Natural killer cell (primary cell): Measurements from ENCODE around the gene NHEJ1. TPM values are rescaled to one million over a fixed set of nuclear protein-coding genes. Genes with fewer than 3 reads are reported as not detected.

Source experiments
- ATAC-seq, 3 donors: fragments of 150-1000 bp in 2 of 3; fragments of 200-7000 bp in 1 of 3; cut with Tn5 transposase; 1 replicate in 1 of 3; 2 replicates in 2 of 3; pipeline ENCODE4 v1.10.0; 2021; ENCODE audit warnings: mild to moderate bottlenecking in 2 of 3, moderate library complexity in 2 of 3
- DNase-seq, 2 donors: peaks; one replicate each; pipeline versions ENCODE4 v3.0.0 to v3.0.0-alpha.2; 2013 to 2021; ENCODE audit warnings: mixed read lengths in 1 of 2
- H3K27ac ChIP-seq: one replicate; pipeline ENCODE4 v1.5.1; 2013; ENCODE audit warnings: mild to moderate bottlenecking, low read length
- H3K27me3 ChIP-seq: one replicate; pipeline ENCODE4 v1.6.1; 2013; ENCODE audit warnings: low read length; ENCODE audit not compliant: control insufficient read depth, insufficient read depth
- H3K36me3 ChIP-seq: one replicate; pipeline ENCODE4 v1.6.1; 2013; ENCODE audit warnings: low read length; ENCODE audit not compliant: control insufficient read depth, insufficient read depth
- H3K4me1 ChIP-seq: one replicate; pipeline ENCODE4 v1.6.1; 2013; ENCODE audit warnings: low read length; ENCODE audit not compliant: control insufficient read depth, insufficient read depth
- H3K4me3 ChIP-seq: one replicate; pipeline ENCODE4 v1.5.1; 2013; ENCODE audit warnings: low read length
- H3K9me3 ChIP-seq: one replicate; pipeline ENCODE4 v1.6.1; 2013; ENCODE audit warnings: low read length; ENCODE audit not compliant: control insufficient read depth, insufficient read depth
- H3K27ac Mint-ChIP-seq, 2 donors: one replicate each; pipeline ENCODE4 v1.8.0; 2022; ENCODE audit warnings: mild to moderate bottlenecking in 2 of 2, mixed read lengths in 2 of 2, moderate library complexity in 1 of 2
- H3K27me3 Mint-ChIP-seq, 2 donors: one replicate each; pipeline ENCODE4 v1.8.0; 2022; ENCODE audit warnings: low read depth in 2 of 2, mixed read lengths in 2 of 2
- H3K36me3 Mint-ChIP-seq: one replicate; pipeline ENCODE4 v1.8.0; 2022; ENCODE audit warnings: mixed read lengths
- H3K4me1 Mint-ChIP-seq, 2 donors: one replicate each; pipeline ENCODE4 v1.8.0; 2022; ENCODE audit warnings: mixed read lengths in 2 of 2
- H3K4me3 Mint-ChIP-seq: one replicate; pipeline ENCODE4 v1.8.0; 2022; ENCODE audit warnings: mild to moderate bottlenecking, moderate library complexity, mixed read lengths
- H3K9me3 Mint-ChIP-seq, 2 donors: one replicate each; pipeline ENCODE4 v1.8.0; 2022; ENCODE audit warnings: mixed read lengths in 2 of 2
- CTCF ChIP-seq: fragments of 200-600 bp; IDR thresholded peaks from one replicate; pipeline ENCODE4 v1.8.0; 2022; ENCODE audit warnings: antibody characterized with exemption
- WGBS: methylation state at CpG from one replicate; pipeline ENCODE4 v1.1.7; 2013; ENCODE audit warnings: missing lambda C conversion rate; ENCODE audit not compliant: insufficient coverage; 5-methylcytosine and 5-hydroxymethylcytosine counted together
- intact Hi-C: fragments of 100-400 bp; cut with micrococcal nuclease; formaldehyde crosslinking; loops from one replicate; pipeline ENCODE4 v1.14.2; 2022
- total RNA-seq, 4 donors: library from RNA; stranded (reverse); fragments of 120-200 nt in 1 of 4; gene quantifications; one replicate each; pipeline versions ENCODE4 v1.2.3 to v1.2.4, GENCODE V29; 2013 to 2022

Gene NHEJ1
- total RNA-seq, 3 donors from 2014 or later (not counting 1 experiment from before 2014, with no cell fraction given), result 9.9 to 12.7 (median 11.0) TPM

- no peaks in the 10 kb centered on the region for H3K27me3 ChIP-seq
- ATAC-seq, result no peak
Observed at GRCh38 chr2:219122202-219122980, 38.2 kb downstream of the NHEJ1 start.

GRCh38 chr2:219120082-219120481 is 40.5 kb downstream of the NHEJ1 start:
- TF ChIP-seq CTCF, result no peak
- DNase-seq (no peak), ATAC-seq (no peak)
- H3K36me3 ChIP-seq, result no peaks in the 10 kb centered on the region
- Mint-ChIP-seq H3K9me3 (no peaks in the 10 kb centered on the region), H3K27ac (no peak overlapping the region), H3K27me3 (no peaks in the 10 kb centered on the region), H3K4me1 (peaks cover 25 to 29% of the 10 kb centered on the region in 2 donors), H3K36me3 (no peaks in the 10 kb centered on the region), H3K4me3 (no peak overlapping the region)
- no peak overlapping the region for H3K4me3 ChIP-seq
- H3K27me3 ChIP-seq, result no peaks in the 10 kb centered on the region
- no peak overlapping the region for H3K27ac ChIP-seq
- H3K9me3 ChIP-seq, result no peaks in the 10 kb centered on the region
- peaks cover 17% of the 10 kb centered on the region for H3K4me1 ChIP-seq
- intact Hi-C loops, result no loop called here

More at GRCh38 chr2:219122202-219122980, 38.2 kb downstream of the NHEJ1 start:
- Mint-ChIP-seq H3K4me1 (peaks cover 37 to 43% of the 10 kb centered on the region in 2 donors), H3K4me3 (peak overlapping the region; percentile 85), H3K27ac (peak overlapping the region; percentile 57 to 84), H3K9me3 (no peaks in the 10 kb centered on the region), H3K27me3 (no peaks in the 10 kb centered on the region), H3K36me3 (no peaks in the 10 kb centered on the region)
- H3K4me1 ChIP-seq, result peaks cover 23% of the 10 kb centered on the region
- no peaks in the 10 kb centered on the region for H3K9me3 ChIP-seq
- intact Hi-C loops, result no loop called here
- no peak for TF ChIP-seq CTCF
- H3K36me3 ChIP-seq, result no peaks in the 10 kb centered on the region
- no peak for DNase-seq
- WGBS, result 90% methylated on average over 5 of the region's 5 CpGs
- no peak overlapping the region for H3K27ac ChIP-seq
- no peak overlapping the region for H3K4me3 ChIP-seq

GRCh38 chr2:219119422-219120043 is 41.1 kb downstream of the NHEJ1 start:
- H3K27me3 Mint-ChIP-seq, result no peaks in the 10 kb centered on the region
- no peaks in the 10 kb centered on the region for H3K9me3 Mint-ChIP-seq
- DNase-seq (peak; percentile 35 to 77), ATAC-seq (peak in 2 of 3 donors; percentile 43 to 56)
- no peaks in the 10 kb centered on the region for H3K36me3 ChIP-seq
- no peaks in the 10 kb centered on the region for H3K9me3 ChIP-seq
- H3K4me1 ChIP-seq, result peaks cover 11% of the 10 kb centered on the region
- H3K4me1 Mint-ChIP-seq, result peaks cover 19 to 24% of the 10 kb centered on the region in 2 donors
- no peaks in the 10 kb centered on the region for H3K27me3 ChIP-seq
- no peak overlapping the region for H3K4me3 ChIP-seq
- no peaks in the 10 kb centered on the region for H3K36me3 Mint-ChIP-seq
- intact Hi-C loops, result loop anchor here (1.0 kb wide), 2 partner anchors 61 to 90 kb away; no protein-coding TSS in a partner anchor
- TF ChIP-seq CTCF, result peak; percentile 72
- WGBS, result 73% methylated on average over 7 of the region's 7 CpGs
- no peak overlapping the region for H3K27ac ChIP-seq
- no peak overlapping the region for H3K4me3 Mint-ChIP-seq
- no peak overlapping the region for H3K27ac Mint-ChIP-seq
